ENCODE measurements around the gene BROX. TPM values are rescaled to one million over a fixed set of nuclear protein-coding genes. Genes with fewer than 3 reads are reported as not detected.
A peak's percentile ranks its signal among the peaks of the same experiment; 100 is the strongest.

BROX gene
- total RNA-seq, 5 donors from 2014 or later (not counting 1 experiment from before 2014, with no cell fraction given), result 45.3 to 53.9 (median 52.0) TPM

- Mint-ChIP-seq H3K4me3 (no peak overlapping the region), H3K4me1 (peaks cover 0 to 7% (median 2%) of the 10 kb centered on the region in 3 donors), H3K9me3 (no peaks in the 10 kb centered on the region), H3K27ac (peak overlapping the region in 1 of 2 donors; percentile 55), H3K36me3 (peaks cover 26% of the 10 kb centered on the region), H3K27me3 (no peaks in the 10 kb centered on the region)
- no peaks in the 10 kb centered on the region for H3K4me1 ChIP-seq (ENCODE audit: control insufficient read depth in 1 of 2, extremely low read depth in 1 of 2, insufficient read depth in 2 of 2, low read length in 2 of 2)
- no peak overlapping the region for H3K4me3 ChIP-seq (ENCODE audit: control insufficient read depth in 1 of 2, extremely low read depth in 1 of 2, low read length in 1 of 2)
- ChIA-PET POLR2A (no interaction called here), CTCF (interaction anchor here (0.6 to 0.9 kb wide), 3 partner anchors 13 to 37 kb away, joined by 3 to 4 read pairs (median 4); no protein-coding TSS in a partner anchor)
- no peak for ATAC-seq (replicated peaks in 1 of 4)
- no peak for DNase-seq
- H3K36me3 ChIP-seq (ENCODE audit: control insufficient read depth in 2 of 2, extremely low read depth in 1 of 2, insufficient read depth in 1 of 2, low read length in 1 of 2), result peaks cover 0 to 52% of the 10 kb centered on the region in 2 donors
- no peaks in the 10 kb centered on the region for H3K9me3 ChIP-seq
- no CpG with 5 or more reads among the region's 1 CpG for WGBS (ENCODE audit: insufficient coverage)
- H3K27ac ChIP-seq (ENCODE audit: low read length), result no peak overlapping the region
- no peaks in the 10 kb centered on the region for H3K27me3 ChIP-seq (replicated peaks in 1 of 2; ENCODE audit: control insufficient read depth in 2 of 2, extremely low read depth in 1 of 2, insufficient read depth in 2 of 2, low read length in 1 of 2)
Observed at GRCh38 chr1:222680080-222680479, 32.3 kb upstream of the BROX start.

- ChIA-PET CTCF (no interaction called here), POLR2A (interaction anchor here in 1 of 2 donors (0.5 kb wide), 1 partner anchor 23 kb away, joined by 8 read pairs; no protein-coding TSS in a partner anchor)
- H3K36me3 Mint-ChIP-seq, result peaks cover 14% of the 10 kb centered on the region
- H3K36me3 ChIP-seq (ENCODE audit: control insufficient read depth in 2 of 2, extremely low read depth in 1 of 2, insufficient read depth in 1 of 2, low read length in 1 of 2), result peaks cover 10 to 30% of the 10 kb centered on the region in 2 donors
- H3K27me3 Mint-ChIP-seq, result no peaks in the 10 kb centered on the region
- H3K4me3 Mint-ChIP-seq, result no peak overlapping the region
- H3K27ac Mint-ChIP-seq, result no peak overlapping the region
- WGBS (ENCODE audit: insufficient coverage), result no CpG with 5 or more reads among the region's 1 CpG
- no peaks in the 10 kb centered on the region for H3K9me3 ChIP-seq
- ATAC-seq (replicated peaks in 1 of 4) (no peak), DNase-seq (no peak)
- no peaks in the 10 kb centered on the region for H3K27me3 ChIP-seq (replicated peaks in 1 of 2; ENCODE audit: control insufficient read depth in 2 of 2, extremely low read depth in 1 of 2, insufficient read depth in 2 of 2, low read length in 1 of 2)
- peaks cover 21 to 26% (median 24%) of the 10 kb centered on the region in 3 donors for H3K4me1 Mint-ChIP-seq
- no peak overlapping the region for H3K4me3 ChIP-seq (ENCODE audit: control insufficient read depth in 1 of 2, extremely low read depth in 1 of 2, low read length in 1 of 2)
- H3K9me3 Mint-ChIP-seq, result no peaks in the 10 kb centered on the region
- no peaks in the 10 kb centered on the region for H3K4me1 ChIP-seq (ENCODE audit: control insufficient read depth in 1 of 2, extremely low read depth in 1 of 2, insufficient read depth in 2 of 2, low read length in 2 of 2)
- no peak overlapping the region for H3K27ac ChIP-seq (ENCODE audit: low read length)
Observed at GRCh38 chr1:222691016-222691415, 21.3 kb upstream of the BROX start.

GRCh38 chr1:222694927-222695326, 17.4 kb upstream of the BROX start:
- no peak overlapping the region for H3K4me3 Mint-ChIP-seq
- H3K27me3 Mint-ChIP-seq, result no peaks in the 10 kb centered on the region
- no peak for ATAC-seq (replicated peaks in 1 of 4)
- no peak for DNase-seq
- H3K9me3 Mint-ChIP-seq, result no peaks in the 10 kb centered on the region
- H3K27me3 ChIP-seq (replicated peaks in 1 of 2; ENCODE audit: control insufficient read depth in 2 of 2, extremely low read depth in 1 of 2, insufficient read depth in 2 of 2, low read length in 1 of 2), result no peaks in the 10 kb centered on the region
- no peak overlapping the region for H3K27ac ChIP-seq (ENCODE audit: low read length)
- ChIA-PET CTCF (interaction anchor here (0.6 to 1.1 kb wide), 2 partner anchors 40 to 1225 kb away, joined by 3 to 4 read pairs; no protein-coding TSS in a partner anchor), POLR2A (interaction anchor here in 1 of 2 donors (1.5 kb wide), 1 partner anchor 9 kb away, joined by 3 read pairs; no protein-coding TSS in a partner anchor)
- peaks cover 16% of the 10 kb centered on the region for H3K36me3 Mint-ChIP-seq
- H3K4me3 ChIP-seq (ENCODE audit: control insufficient read depth in 1 of 2, extremely low read depth in 1 of 2, low read length in 1 of 2), result no peak overlapping the region
- H3K9me3 ChIP-seq, result no peaks in the 10 kb centered on the region
- H3K4me1 Mint-ChIP-seq, result peaks cover 34 to 38% (median 35%) of the 10 kb centered on the region in 3 donors
- no peaks in the 10 kb centered on the region for H3K4me1 ChIP-seq (ENCODE audit: control insufficient read depth in 1 of 2, extremely low read depth in 1 of 2, insufficient read depth in 2 of 2, low read length in 2 of 2)
- peaks cover 2 to 15% of the 10 kb centered on the region in 2 donors for H3K36me3 ChIP-seq (ENCODE audit: control insufficient read depth in 2 of 2, extremely low read depth in 1 of 2, insufficient read depth in 1 of 2, low read length in 1 of 2)
- H3K27ac Mint-ChIP-seq, result no peak overlapping the region
- 100% methylated on average over 2 of the region's 5 CpGs for WGBS (ENCODE audit: insufficient coverage)

- ATAC-seq (replicated peaks in 1 of 4), result no peak
- H3K36me3 Mint-ChIP-seq, result peaks cover 18% of the 10 kb centered on the region
- no peak for DNase-seq
- Histone ChIP-seq H3K27me3 (replicated peaks in 1 of 2; ENCODE audit: control insufficient read depth in 2 of 2, extremely low read depth in 1 of 2, insufficient read depth in 2 of 2, low read length in 1 of 2) (no peaks in the 10 kb centered on the region), H3K9me3 (no peaks in the 10 kb centered on the region), H3K4me1 (ENCODE audit: control insufficient read depth in 1 of 2, extremely low read depth in 1 of 2, insufficient read depth in 2 of 2, low read length in 2 of 2) (no peaks in the 10 kb centered on the region), H3K27ac (ENCODE audit: low read length) (no peak overlapping the region), H3K36me3 (ENCODE audit: control insufficient read depth in 2 of 2, extremely low read depth in 1 of 2, insufficient read depth in 1 of 2, low read length in 1 of 2) (peaks cover 2 to 23% of the 10 kb centered on the region in 2 donors), H3K4me3 (ENCODE audit: control insufficient read depth in 1 of 2, extremely low read depth in 1 of 2, low read length in 1 of 2) (no peak overlapping the region)
- WGBS (ENCODE audit: insufficient coverage), result 93% methylated on average over 7 of the region's 8 CpGs
- POLR2A ChIA-PET, result no interaction called here
- H3K27me3 Mint-ChIP-seq, result no peaks in the 10 kb centered on the region
- CTCF ChIA-PET, result no interaction called here
- H3K27ac Mint-ChIP-seq, result no peak overlapping the region
- H3K4me3 Mint-ChIP-seq, result no peak overlapping the region
- H3K4me1 Mint-ChIP-seq, result peaks cover 28 to 37% (median 33%) of the 10 kb centered on the region in 3 donors
- H3K9me3 Mint-ChIP-seq, result no peaks in the 10 kb centered on the region
Observed at GRCh38 chr1:222696741-222697140, 15.6 kb upstream of the BROX start.

GRCh38 chr1:222697203-222697602, 15.2 kb upstream of the BROX start:
- H3K9me3 ChIP-seq, result no peaks in the 10 kb centered on the region
- H3K27me3 ChIP-seq (replicated peaks in 1 of 2; ENCODE audit: control insufficient read depth in 2 of 2, extremely low read depth in 1 of 2, insufficient read depth in 2 of 2, low read length in 1 of 2), result no peaks in the 10 kb centered on the region
- peaks cover 1 to 26% of the 10 kb centered on the region in 2 donors for H3K36me3 ChIP-seq (ENCODE audit: control insufficient read depth in 2 of 2, extremely low read depth in 1 of 2, insufficient read depth in 1 of 2, low read length in 1 of 2)
- ATAC-seq (replicated peaks in 1 of 4), result no peak
- peaks cover 20% of the 10 kb centered on the region for H3K36me3 Mint-ChIP-seq
- no peak overlapping the region for H3K4me3 Mint-ChIP-seq
- no peak overlapping the region for H3K27ac Mint-ChIP-seq
- WGBS (ENCODE audit: insufficient coverage), result no CpG with 5 or more reads among the region's 2 CpGs
- ChIA-PET POLR2A (interaction anchor here in 1 of 2 donors (0.7 kb wide), 1 partner anchor 10 kb away, joined by 5 read pairs; no protein-coding TSS in a partner anchor), CTCF (interaction anchor here (0.6 to 0.9 kb wide), 2 partner anchors 17 to 19 kb away, joined by 3 to 7 read pairs; no protein-coding TSS in a partner anchor)
- peaks cover 28 to 37% (median 33%) of the 10 kb centered on the region in 3 donors for H3K4me1 Mint-ChIP-seq
- no peak overlapping the region for H3K27ac ChIP-seq (ENCODE audit: low read length)
- H3K27me3 Mint-ChIP-seq, result no peaks in the 10 kb centered on the region
- H3K9me3 Mint-ChIP-seq, result no peaks in the 10 kb centered on the region
- no peaks in the 10 kb centered on the region for H3K4me1 ChIP-seq (ENCODE audit: control insufficient read depth in 1 of 2, extremely low read depth in 1 of 2, insufficient read depth in 2 of 2, low read length in 2 of 2)
- DNase-seq, result no peak
- no peak overlapping the region for H3K4me3 ChIP-seq (ENCODE audit: control insufficient read depth in 1 of 2, extremely low read depth in 1 of 2, low read length in 1 of 2)

GRCh38 chr1:222697826-222698225, 14.5 kb upstream of the BROX start:
- WGBS (ENCODE audit: insufficient coverage), result no CpG with 5 or more reads among the region's 2 CpGs
- peaks cover 0 to 32% of the 10 kb centered on the region in 2 donors for H3K36me3 ChIP-seq (ENCODE audit: control insufficient read depth in 2 of 2, extremely low read depth in 1 of 2, insufficient read depth in 1 of 2, low read length in 1 of 2)

More at GRCh38 chr1:222697826-222698225, 14.5 kb upstream of the BROX start:
- Mint-ChIP-seq H3K36me3 (peaks cover 21% of the 10 kb centered on the region), H3K4me1 (peaks cover 28 to 38% (median 29%) of the 10 kb centered on the region in 3 donors), H3K27ac (no peak overlapping the region), H3K9me3 (no peaks in the 10 kb centered on the region), H3K27me3 (no peaks in the 10 kb centered on the region), H3K4me3 (no peak overlapping the region)
- ChIA-PET CTCF (interaction anchor here (0.6 to 0.9 kb wide), 3 partner anchors 17 to 1051 kb away, joined by 3 to 7 read pairs (median 7); no protein-coding TSS in a partner anchor), POLR2A (interaction anchor here in 1 of 2 donors (0.7 kb wide), 1 partner anchor 11 kb away, joined by 5 read pairs; no protein-coding TSS in a partner anchor)
- Histone ChIP-seq H3K9me3 (no peaks in the 10 kb centered on the region), H3K27me3 (replicated peaks in 1 of 2; ENCODE audit: control insufficient read depth in 2 of 2, extremely low read depth in 1 of 2, insufficient read depth in 2 of 2, low read length in 1 of 2) (no peaks in the 10 kb centered on the region), H3K27ac (ENCODE audit: low read length) (no peak overlapping the region), H3K4me1 (ENCODE audit: control insufficient read depth in 1 of 2, extremely low read depth in 1 of 2, insufficient read depth in 2 of 2, low read length in 2 of 2) (no peaks in the 10 kb centered on the region), H3K4me3 (ENCODE audit: control insufficient read depth in 1 of 2, extremely low read depth in 1 of 2, low read length in 1 of 2) (no peak overlapping the region)
- no peak for DNase-seq
- no peak for ATAC-seq (replicated peaks in 1 of 4)

Measured in T-cell (primary cell).